ENCODE data around the gene B2M.
"Not testable (repeated sequence)": the region's sequence is repeated elsewhere in the genome, so short reads cannot be mapped to it uniquely, and the experiment has no call there.

B2M gene

DNA sequence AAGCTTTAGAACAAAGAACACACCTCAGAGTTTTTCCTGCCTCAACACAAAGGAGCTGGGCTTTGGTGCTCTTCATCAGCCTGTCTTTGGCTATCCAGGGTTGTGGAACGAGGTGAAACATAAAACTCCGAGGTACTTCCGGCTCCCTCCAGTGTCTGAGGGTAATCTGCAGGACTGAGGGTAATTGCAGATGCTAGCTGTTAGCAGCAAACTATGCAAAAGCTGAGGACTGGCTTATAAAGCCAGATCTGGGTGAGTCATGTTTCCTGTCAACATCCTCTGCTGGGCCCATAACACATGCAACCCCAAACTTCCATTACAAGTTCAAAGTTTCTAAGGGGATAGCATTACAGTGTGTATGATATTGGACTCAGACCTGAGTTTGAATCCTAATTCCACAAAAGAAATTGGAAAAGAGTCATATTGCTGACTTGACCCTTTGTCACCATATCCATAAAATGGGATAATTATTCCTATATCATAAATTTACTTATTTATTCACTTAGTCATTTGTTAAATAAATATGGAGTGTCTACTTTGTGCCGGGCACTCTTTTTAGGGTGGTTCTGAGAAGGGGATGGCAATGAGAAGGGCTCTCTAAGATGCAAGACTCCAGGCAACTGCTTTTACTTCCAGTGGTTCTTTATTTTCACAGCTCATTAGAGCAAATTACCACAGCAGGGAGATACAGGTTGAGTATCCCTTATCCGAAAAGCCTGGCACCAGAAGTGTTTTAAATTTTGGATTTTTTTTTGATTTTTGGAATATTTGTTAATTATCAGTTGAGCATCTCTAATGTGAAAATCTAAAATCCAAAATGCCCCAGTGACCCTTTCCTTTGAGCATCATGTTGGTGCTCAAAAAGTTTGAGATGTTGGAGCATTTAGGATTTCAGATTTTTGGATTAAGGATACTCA, 15.5 kb downstream of the B2M start:
- DNase-seq = peak; percentile 93

DNA sequence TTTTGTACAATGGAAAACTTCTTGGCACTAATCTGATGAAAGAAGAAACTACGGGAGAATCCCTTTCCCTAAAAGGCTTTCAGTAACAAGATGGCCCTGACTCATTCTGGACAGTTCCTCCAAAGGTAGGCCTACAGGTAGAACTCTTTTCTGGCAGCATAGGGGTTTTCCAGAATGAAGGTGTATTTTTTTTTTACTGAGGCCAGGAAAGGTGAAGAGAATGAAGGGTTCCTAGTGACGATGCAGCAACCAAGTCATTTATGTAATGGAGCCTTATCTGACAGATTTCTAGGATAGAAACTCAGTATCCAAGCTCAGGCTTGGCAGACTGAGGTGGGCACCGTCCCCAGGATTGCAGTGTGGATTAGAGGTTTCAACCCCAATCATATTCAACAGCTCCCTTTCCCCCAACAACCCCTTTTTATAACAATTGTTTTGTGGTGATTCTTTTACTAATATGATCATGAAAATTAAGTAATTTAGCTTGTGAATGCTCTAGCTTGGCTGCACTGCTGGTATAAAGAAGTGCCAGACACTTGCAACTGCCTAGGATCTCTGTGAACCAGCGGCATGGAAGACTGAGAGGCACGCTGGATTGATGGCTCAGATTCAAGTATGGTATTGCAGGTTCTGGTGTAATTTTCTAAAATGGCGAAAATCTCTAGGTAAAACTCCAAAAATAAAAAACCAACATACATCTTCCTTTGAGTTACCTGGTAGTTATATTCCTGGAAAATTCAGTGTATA, 16.3 kb downstream of the B2M start:
- DNase-seq = no peak

DNA sequence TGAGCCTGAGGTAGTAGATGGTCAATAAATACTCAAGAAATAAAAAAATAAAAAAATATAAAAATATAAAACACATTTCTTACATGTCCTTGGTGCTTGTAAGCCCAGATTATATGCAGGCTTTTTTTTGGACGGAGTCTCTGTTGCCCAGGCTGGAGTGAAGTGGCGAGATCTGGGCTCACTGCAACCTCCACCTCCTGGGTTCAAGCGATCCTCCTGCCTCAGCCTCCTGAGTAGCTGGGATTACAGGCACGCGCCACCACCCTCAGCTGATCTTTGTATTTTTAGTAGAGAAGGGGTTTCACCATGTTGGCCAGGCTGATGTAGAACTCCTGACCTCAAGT, 16.9 kb downstream of the B2M start:
- DNase-seq = not testable (repeated sequence)

DNA sequence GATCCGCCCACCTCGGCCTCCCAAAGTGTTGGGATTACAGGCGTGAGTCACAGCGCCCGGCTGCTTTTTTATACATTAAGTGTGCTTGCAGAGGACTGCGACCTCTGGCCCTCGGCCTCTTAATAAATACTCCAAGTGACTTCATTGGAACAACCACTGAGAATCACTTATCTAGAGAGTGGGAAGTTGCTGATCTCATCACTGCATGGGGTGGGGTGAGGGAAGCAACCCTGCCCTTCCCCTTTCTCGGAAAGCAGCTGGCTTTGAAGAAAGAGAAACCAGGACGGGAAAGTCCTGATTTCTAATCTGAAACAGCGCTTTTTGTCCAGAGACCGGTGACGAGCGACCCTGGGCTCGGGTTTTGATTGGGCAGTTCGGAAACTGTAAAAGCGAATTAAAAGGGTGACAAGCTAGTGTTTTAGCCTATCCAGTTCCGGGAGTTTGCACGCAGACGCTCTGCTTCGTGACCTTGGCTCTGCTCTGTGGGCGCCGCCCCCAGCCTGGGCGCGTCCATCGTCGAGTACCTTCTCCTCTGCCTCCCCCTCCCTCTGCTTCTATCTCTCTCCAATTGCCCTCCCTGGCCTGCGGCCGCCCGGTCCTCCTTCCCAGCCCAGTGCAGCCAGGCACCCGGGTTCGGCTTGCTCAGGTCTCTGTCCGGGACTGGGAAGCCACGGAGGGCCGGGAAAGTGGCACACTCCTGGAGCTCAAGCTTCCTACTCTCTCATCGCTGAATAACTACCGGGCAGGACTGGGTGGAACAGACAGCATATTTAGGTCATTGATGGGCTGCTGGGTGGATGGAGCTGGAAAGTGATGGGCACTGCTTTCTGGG, 17.5 kb downstream of the B2M start:
- peak; percentile 98 for DNase-seq

DNA sequence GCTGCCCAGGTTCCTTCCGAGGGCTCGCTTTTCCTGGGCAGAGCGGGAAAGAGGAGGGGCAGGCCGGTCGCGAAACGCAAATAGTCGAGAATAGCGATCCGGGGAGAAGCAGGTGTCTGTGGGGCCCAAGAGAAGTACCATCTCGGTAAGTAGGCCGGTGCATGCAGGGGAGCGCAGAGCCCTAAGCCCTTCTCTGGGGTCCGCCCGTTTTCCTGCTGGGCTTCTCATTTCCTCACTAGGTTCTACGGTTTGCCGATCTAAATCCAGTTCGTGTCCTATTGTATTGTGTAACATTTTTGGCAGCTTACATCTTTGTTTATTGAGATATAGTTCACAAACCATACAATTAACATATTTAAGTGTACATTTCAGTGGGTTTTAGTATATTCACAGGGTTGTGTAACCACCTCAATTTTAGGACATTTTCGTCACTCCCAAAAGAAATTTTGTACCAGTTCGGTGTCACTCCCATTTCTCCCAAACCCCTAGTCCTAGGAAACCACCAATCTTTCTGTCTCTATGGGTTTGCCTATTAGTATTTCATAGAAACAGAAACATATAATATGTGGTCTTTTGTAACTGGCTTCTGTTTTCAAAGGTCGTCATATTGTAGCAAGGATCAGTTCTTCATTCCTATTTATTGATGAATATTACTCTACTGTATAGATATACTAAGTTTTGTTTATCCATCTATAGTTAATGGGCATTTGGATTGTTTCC, 18.3 kb downstream of the B2M start:
- DNase-seq = no peak

DNA sequence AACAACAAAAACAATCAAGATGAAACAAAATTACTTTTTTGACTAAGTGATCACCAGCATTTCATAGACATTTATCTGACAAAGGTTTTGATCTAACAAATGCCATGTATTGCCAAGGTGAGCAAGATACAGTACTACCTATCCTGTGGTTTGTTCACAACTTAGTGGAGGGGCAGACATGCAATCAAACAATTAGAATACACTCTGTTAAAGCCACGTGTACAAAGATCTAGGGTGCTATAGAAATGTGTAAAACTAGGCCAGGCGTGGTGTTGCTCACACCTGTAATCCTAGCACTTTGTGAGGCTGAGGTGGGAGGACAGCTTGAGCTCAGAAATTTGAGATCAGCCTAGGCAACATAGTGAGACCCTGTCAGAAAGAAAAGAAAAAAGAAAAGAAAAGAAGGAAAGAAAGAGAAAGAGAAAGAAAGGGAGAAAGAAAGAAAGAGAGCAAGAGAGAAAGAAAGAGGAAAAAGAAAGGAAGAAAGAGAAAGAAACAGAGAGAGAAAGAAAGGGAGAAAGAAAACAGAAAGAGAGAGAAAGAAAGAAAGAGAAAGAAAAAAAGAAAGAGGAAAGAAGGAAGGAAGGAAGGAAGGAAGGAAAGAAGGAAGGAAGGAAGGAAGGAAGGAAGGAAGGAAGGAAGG, 23.6 kb downstream of the B2M start:
- no peak for DNase-seq

DNA sequence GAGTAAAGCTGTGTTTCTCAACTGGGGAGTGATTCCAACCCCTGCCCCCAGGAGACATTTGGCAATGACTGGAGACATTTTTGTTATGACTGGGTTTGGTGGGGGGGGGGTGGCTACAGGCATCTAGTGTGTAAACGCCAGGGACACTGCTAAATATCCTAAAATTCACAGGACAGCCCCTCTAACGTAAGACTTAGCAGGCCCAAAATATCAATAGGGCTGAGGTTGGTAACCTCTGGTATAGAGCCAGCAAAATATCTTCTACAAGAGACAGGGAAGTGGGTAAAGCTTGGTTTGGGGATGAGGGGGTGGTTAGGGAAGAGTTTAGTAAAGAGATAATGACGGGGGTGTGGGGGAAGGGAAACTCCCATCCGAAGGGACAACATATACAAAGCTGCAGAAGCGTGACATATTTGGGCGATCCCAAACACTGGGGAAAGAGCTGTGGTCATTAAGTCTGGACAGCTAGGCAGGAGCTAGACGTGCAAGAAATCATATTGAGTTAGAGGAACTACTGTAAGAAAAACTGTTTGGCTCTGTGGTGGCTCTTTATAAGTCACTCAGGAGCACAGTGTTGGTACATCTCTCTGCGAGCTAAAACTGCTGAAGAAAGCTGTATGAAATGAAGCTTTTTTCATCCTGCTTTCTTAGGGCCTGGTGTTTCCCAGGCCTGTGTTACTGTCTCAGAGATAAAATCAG, 24.3 kb downstream of the B2M start:
- DNase-seq = no peak

DNA sequence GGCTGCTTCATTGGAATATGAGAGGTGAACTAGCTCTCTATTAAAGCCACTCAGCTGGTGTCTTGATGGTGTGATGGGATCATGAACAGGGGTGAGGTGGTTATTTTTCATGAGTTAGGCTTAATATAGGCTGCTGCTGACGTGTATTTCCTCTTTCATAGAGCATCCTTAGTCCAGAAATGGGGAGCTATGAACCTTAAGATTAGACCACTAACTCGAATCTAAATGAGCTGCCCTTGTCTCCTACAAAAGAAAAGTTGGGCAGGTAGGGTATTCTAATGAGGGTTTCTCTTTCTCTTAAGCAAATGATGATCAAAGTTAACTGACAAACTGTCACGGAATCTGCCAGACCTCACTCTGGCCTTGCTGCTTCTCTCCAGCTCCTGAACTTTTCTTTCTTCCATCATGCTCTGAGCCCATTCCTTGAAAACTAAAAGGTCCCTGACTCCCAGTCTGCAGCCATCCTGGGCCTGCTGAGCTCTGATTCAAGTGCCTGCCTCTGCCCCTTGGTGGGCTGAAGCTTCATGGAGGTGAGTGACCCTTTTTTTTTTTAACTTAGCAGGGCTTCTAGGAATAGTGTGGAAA, 25.0 kb downstream of the B2M start, which contains the start of gene TRIM69:
TSS of gene TRIM69 (plus strand) at position 348 of the 585 bp plus-strand sequence. CDS start at position 525, 177 bp downstream.
- DNase-seq = no peak

DNA sequence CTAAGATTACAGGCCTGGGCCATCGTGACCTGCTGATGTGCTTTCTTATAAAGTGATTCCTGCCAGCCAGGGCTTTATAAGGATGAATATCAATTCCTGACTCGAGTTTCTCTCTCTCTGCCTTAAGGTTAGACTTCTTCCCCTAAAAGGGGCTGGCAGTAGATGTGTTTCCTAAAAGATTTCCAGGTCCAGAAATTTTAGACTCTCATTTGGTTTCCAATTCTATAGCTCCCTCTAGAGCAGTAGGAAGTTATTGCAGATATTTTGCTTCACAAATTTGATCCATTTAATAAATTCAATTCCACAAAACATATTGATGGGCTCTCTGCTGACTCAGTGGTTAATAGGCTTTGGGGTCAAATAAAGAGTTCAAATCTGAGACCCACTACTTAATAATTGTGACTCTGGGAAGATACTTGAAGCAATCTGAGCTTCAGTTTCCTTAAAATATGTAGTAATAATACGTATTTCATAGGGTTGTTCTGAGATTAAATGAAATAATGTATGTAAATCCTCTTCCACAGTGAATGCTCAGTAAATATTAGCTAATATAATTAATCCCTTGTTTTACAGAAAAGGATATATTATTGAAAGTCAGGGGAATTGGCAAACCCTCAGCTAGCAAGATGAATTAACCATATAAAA, 27.1 kb downstream of the B2M start:
- peak; percentile 65 for DNase-seq

DNA sequence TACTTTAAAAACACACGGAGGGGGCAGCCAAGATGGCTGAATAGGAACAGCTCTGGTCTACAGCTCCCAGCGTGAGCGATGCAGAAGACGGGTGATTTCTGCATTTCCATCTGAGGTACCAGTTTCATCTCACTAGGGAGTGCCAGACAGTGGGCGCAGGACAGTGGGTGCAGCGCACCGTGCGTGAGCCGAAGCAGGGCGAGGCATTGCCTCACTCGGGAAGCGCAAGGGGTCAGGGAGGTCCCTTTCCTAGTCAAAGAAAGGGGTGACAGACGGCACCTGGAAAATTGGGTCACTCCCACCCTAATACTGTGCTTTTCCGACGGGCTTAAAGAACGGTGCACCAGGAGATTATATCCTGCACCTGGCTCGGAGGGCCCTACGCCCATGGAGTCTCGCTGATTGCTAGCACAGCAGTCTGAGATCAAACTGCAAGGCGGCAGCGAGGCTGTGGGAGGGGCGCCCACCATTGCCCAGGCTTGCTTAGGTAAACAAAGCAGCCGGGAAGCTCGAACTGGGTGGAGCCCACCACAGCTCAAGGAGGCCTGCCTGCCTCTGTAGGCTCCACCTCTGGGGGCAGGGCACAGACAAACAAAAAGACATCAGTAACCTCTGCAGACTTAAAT, 28.0 kb downstream of the B2M start:
- not testable (repeated sequence) for DNase-seq

DNA sequence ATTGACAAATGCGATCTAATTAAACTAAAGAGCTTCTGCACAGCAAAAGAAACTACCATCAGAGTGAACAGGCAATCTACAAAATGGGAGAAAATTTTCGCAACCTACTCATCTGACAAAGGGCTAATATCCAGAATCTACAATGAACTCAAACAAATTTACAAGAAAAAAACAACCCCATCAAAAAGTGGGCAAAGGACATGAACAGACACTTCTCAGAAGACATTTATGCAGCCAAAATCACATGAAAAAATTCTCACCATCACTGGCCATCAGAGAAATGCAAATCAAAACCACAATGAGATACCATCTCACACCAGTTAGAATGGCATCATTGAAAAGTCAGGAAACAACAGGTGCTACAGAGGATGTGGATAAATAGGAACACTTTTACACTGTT, 32.1 kb downstream of the B2M start:
- DNase-seq = not testable (repeated sequence)

DNA sequence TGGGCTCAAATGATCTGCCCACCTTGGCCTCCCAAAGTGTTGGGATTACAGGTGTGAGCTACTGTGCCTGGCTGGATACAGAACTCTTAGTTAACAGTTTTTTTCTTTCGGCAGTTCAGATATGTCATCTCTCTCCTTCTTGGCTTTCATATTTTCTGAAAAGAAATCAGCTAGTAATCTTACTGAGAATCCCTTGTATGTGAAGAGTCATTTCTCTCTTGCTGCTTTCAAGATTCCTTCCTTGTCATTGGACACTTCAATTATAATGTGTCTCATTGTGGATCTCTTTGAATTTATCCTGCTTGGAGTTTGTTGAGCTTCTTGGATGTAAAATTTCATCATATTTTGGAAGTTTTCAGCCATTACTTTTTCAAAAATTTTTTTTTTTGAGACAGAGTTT, 42.0 kb downstream of the B2M start:
- DNase-seq = no peak

DNA sequence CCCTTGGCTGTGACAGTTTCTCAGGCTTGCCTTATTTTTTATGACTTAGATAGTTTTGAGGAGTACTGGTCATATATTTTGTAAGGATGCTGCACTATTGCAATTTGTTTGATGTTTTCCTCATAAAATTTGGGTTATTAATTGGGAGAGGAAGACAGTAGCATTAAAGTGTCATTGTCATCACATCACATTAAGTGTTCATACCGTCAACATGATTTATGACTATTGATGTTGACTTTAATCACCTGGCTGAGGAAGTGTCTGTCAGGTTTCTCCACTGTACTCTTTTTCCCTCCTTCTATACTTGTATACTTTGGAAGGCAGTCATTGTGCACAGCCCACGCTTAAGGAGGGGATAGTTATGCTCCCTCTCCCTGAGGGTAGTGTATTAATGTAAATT, 51.9 kb downstream of the B2M start:
- no peak for DNase-seq

DNA sequence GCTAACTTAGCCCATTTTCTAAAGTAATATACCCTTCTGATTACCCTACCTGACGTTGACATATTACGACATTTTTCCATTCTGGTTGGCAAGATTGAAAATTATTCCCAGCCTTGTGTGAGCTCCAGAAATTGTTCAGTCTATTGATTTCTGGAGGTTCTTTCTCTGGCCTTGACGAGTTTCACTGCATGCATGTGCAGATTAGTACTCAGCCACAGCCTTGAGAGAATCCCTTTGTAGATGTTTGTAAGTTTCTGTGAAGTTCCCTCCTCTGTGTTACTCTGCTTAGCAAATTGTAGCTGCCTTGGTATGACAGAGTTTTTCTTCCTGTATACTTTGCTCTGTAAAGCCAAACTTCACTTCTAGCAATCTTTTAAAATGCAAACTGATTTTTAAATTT, 52.5 kb downstream of the B2M start:
- no peak for DNase-seq

DNA sequence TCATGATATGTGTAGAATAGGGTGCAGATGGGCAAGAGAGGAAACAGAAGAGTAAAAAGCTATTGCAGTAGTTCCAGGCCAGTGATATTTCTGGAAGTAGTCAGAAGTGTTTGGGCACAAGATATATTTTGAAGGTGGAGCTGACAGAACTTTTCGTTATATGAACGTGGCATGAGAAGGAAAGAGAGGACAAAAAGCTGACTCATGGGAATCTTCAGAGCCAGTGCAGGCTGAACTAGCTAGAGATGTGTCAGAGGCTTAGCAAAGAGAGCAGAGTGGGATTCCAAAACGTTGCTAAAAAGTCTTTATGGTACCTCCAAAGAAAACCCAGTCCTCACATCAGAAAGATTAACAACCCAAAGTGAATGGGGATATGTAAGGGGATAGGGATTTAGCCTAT, 53.7 kb downstream of the B2M start:
- no peak for DNase-seq

Data from fibroblast of upper back skin (primary cell).